ENCODE measurements around the gene STYX.
"Not testable (repeated sequence)": the region's sequence is repeated elsewhere in the genome, so short reads cannot be mapped to it uniquely, and the experiment has no call there.

Gene STYX

DNA sequence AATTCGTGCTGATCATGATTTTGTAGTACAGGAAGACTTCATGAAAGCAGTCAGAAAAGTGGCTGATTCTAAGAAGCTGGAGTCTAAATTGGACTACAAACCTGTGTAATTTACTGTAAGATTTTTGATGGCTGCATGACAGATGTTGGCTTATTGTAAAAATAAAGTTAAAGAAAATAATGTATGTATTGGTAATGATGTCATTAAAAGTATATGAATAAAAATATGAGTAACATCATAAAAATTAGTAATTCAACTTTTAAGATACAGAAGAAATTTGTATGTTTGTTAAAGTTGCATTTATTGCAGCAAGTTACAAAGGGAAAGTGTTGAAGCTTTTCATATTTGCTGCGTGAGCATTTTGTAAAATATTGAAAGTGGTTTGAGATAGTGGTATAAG, 2.5 kb upstream of the STYX start:
- DNase-seq = not testable (repeated sequence)

DNA sequence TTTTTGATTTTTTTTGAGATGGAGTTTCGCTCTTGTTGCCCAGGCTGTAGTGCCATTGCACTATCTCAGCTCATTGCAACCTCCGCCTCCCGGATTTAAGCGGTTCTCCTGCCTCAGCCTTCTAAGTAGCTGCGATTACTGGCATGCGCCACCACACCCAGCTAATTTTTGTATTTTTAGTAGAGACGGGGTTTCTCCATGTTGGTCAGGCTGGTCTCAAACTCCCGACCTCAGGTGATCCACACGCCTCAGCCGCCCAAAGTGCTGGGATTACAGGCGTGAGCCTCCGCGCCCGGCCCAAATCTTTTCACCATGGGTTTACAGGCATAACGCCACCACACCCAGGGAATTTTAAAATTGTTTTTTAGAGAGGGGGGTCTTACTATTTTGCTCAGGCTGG, 931 bp upstream of the STYX start:
- DNase-seq = not testable (repeated sequence)

DNA sequence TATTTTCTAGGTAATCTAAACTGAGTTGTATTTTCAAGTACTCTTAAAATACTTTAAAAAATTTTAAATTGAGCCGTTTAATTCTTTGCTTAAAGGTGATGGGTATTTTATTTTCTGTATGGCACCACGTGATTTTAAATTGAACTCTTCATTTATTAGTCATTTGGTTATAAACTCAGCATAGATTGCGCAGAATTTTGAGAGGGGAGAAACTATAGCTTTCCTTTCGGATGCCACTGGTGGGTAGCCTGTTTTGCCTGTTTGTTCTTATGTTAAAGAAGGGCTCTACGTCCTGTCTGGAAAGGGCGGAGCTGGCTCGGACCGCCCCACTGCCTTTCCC, 411 bp upstream of the STYX start:
- DNase-seq = no peak

DNA sequence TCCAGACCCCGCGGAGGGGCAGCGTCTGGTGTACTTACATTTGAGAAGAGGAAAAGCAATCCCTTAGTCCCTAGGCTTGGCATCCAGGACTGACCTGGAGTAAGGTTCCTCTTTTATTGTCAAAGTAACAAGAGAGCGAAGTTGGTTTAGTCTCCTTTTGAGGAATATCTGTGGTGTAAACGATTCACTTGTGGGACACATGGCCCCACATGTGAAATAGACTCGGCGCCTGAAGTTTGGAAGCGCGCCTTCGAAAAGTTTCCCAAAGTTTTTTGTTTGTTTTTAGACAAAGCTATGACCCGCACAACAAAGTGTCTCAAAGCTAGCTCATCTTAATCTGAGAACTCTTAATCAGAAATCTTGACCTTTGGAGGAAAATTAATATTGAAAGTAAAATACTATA, 744 bp downstream of the STYX start:
- DNase-seq = no peak

DNA sequence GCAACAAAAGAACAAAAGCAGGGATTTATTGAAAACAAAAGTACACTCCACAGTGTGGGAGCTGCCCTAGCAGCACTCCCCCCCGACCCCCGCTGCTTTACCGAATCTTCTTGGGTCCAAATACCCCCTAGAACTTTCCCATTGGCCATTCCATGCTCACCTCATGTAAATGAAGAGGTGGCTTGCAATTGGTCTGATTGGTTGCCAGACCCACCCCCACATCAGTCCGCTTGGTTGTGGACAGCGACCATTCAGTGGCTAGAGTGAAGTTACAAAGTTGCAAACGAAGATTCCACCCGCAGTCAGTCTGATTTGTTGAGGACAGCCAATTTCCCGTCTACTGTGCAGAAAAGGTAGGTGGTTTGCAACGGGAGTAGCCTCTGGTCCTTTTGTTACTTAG, 3.9 kb downstream of the STYX start:
- DNase-seq = no peak

DNA sequence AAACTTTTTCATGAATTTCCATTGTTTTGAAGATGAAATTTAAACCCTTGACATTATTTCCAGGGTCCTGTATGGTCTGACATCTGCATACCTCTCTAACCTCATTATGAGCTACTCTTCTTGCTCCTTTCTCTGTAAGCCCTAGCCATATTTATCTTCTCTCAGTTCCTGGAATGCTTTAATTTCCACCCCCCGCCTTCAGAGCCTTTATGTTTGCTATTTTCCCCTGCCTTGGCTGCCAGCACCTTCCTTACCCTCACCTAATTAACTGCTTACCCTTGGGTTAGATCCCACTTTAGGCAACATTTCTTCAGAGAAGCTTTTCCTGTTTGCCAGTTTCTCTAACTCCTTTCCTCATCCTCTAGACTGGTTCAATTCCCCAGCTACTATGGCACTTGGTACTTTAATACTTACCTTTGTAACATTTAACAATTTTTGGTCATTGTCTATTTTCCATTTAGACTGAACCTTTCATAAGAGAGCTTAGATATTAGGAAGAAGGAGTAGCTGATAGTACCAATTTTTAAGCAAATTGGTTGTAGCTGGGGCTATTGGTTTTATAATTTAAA, 6.0 kb downstream of the STYX start:
- DNase-seq = no peak

DNA sequence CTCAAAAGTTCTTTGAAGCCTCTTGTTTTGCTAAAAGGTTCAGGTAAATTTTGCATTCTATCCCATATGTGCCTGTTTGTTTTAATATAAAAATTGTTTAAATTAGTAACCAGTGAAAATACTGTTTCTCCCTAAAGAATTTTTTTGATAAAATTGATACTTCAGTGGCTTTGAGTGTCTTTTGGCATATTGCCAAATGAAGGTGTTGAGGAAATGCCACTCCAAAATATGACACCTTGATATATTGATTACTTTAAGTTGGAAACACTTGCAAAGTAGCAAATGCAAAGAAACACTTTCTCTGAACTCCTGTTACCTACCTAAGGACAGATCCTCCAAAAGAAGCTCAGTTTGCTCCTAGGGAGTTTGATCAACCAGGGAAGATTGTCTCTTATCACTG, 8.4 kb downstream of the STYX start:
- no peak for DNase-seq

DNA sequence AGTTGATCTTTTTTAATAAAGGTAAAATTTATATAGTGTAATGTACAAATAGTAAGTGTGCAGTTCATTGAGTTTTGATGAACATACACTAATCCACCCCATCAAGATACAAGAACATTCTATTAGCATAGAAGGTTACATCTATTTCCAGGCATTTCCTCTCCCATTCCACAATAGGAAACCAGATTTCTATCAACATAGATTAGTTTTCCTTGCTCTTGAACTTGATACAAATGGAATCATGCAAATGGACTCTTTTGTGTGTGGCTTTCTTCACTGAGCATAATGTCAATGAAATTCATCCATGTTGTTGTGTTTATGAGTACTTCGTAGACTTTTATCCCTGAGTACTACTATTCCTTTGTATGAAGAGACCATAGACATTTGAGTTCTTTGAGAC, 10.8 kb downstream of the STYX start:
- no peak for DNase-seq

DNA sequence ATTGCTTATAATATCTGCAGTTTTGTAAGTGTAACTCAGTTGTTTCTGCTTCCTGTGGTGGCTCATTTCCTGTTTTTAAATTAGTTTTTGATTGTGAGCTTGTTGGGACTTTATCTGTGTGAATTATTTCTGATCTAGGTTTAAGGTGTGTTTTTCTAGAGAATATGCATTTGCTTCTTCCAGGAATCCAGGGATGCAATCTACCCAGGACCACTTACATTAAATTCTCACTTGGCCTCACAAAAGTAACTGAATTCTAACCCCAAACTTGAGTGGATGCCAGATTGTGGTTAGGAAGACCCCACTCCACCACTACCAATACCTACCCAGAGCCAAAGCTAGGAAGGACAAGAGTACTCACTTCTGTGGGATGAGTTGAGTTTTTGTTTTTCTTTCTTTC, 11.9 kb downstream of the STYX start:
- no peak for DNase-seq

DNA sequence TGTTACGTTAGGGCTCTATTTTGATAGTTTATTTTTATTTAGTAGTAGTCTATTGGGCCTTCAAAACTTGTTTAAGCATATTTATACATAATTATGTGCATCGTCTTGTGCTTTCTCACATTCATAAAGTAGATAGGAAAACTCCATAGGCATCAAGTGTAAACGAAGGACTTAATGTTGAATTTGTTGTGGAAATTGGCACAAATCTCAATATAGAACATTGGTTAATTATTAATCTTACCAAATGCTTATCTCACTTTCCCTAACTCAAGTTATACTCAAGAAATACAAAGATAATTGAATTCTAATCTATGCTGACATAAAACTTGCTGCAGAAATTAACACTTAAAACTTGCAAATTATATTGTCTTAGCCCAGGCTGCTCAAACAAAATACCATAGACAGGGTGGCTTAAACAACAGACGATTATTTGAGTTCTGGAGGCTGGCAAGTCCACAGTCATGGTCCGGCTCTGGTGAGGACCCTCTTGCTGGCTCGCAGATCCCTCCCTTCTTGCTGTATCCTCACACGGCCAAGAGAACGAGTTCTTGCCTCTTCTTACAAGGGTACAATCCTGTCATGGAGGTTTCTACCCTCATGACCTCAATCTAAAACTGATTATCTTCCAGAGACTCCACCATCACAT, 18.8 kb downstream of the STYX start:
- DNase-seq = no peak

DNA sequence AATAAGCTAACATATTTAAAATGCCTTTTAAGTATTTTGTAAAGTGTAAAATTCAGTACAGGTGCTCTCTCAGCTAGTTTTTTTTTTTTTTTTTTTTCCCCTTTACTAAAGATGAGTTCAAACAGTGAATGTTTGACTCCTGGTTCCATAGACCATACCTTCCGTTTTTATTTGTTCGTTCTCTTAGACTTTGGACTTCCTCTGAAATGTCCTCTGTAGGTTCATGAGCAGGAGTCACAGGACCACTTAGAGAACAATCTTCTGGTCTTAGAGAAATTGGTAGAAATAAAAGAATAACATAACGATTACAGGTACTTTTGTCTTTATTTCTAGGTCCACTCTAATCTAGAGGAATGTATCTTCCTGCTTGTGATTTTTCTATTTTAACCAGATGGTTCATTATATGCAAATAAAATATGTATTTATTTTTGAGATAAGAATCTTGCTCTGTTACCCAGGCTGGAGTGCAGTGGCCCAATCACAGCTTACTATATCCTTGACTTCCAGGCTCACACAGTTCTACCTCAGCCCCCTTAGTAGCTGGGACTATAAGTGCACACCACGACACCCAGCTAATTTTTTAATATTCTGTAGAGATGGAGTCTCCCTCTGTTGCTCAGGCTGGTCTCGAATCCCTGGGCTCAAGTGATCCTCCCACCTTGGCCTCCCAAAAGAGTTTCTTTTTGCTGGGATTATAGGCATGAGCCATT, 25.8 kb downstream of the STYX start:
- no peak for DNase-seq

DNA sequence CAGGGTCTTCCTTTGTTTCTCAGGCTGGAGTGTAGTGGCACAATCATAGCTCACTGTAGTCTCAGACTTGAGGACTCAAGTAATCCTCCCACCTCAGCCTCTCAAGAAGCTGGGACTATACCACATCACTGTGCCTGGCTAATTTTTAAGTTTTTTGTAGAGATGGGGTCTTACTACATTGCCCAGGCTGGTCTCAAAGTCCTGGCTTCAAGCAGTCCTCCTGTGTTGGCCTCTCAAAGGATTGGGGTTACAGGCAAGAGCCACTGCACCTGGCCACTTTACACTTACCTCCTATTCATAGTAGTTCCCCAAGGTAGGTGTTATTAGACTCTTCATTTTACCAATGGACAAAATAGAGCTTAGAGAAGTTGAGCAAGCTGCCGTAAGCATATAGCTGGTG, 29.2 kb downstream of the STYX start:
- DNase-seq = no peak

DNA sequence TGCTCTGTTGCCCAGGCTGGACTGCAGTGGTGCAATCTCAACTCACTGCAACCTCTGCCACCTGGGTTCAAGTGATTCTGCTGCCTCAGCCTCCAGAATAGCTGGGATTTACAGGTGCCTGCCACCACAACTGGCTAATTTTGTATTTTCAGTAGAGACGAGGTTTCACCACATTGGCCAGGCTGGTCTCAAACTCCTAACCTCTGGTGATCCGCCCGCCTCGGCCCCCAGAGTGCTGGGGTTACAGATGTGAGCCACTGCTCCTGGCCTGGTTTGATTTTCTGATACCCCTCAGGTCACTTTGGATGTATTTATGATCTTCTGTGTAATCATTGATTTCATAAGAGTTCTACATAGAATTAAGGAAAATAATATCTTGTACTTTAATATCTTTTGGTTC, 33.0 kb downstream of the STYX start:
- not testable (repeated sequence) for DNase-seq

DNA sequence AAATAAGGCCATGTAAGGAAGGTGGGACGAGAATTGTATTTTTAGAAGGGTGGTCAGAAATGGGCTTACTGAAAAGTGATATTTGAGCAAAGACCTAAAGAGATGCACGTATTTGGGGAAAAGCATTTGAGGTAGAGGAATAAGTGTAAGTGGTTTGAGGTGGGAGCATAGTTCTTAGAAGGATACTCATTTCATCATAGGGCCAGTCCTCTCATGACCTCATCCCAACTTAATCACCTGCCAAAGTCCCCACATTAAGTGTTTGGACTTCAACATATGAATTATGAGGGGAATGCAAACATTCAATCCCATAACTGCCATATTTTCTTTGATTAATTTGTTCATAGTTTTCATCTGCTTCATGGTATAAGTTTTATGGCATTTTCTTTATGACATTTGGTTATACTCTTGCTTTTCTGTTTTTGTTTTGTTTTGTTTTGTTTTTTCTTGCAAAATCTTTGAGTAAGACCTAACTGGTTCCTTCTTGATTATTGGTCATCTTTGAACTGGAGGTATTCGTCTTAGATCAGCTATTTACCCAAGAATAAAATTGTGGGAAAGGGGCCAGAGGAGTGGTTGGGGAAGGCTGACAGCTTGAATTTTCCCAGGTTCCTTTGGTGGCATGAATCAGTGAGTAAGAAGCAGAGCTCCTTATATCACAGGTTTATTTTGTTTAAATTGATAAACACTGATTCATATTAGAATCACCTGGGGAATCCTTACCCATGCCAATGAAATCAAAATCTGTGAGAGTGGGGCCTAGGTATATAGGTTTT, 37.3 kb downstream of the STYX start:
- no peak for DNase-seq

DNA sequence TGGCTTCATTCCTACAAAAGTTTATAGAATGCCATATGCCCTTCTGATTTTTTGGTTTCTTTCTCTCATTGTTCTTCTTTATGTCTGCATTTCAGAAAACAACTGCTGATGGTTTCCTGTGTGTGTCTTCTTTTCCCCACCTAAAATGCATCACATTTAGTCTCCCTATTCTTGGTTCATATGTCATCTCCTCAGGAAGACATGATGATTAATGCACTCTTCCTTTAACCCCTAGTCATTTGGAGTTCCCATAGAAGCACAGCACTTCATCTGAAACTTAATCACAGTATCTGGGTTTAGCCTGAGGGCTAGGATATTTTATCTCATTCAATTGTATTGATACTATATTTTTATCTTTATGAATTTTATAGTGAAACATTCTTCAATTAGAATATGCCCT, 39.9 kb downstream of the STYX start:
- DNase-seq = no peak

DNA sequence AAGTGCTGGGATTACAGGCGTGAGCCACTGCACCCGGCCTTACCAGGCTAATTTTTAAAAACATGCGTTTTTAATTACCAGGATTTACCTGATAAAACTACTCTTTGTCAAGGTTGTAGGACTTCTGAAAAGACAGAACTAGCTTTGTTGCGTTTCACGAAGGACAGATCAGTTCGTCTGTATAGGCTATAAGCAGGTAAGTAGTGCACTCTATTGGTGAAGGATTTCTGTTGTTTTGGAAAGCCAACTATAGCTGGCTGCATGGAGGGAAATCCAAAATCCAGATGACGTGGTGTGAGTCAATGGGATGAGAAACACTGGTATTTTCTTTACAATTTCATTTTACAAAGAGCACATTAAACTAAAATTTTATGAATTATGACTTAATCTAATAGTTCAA, 46.9 kb downstream of the STYX start:
- DNase-seq = no peak

DNA sequence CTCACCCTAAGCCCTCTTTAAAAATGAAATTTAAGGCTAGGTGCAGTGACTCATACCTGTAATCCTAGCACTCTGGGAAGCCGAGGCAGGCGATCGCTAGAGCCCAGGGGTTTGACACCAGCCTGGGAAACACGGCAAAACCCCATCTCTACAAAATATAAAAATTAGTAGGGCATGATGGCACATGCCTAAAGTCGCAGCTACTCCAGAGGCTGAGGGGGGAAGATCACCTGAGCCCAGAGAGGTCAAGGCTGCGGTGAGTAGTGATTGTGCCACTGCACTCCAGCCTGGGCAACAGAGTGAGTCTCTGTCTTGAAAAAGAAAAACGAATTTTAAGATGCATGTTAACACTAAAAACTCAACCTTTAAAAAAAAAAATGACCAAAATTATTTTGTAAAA, 48.7 kb downstream of the STYX start:
- DNase-seq = no peak

DNA sequence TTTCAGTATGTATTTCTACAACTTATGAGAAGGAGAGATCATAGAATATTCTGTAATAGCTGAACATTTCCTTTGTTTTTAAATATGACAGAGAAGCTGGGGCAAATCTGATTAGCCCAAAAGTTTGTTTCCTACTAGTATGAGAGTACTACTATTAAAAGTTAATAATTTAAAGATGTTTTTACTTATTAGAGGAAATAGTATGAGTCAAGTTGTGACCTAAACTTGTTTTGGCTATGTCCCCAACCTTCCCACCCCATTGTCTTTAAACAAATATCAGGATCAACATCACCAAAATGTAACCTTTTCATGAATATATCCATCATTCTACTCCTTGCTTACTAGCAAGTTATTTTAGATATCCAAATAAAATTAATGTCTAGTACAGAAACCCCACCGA, 50.9 kb downstream of the STYX start:
- no peak for DNase-seq

DNA sequence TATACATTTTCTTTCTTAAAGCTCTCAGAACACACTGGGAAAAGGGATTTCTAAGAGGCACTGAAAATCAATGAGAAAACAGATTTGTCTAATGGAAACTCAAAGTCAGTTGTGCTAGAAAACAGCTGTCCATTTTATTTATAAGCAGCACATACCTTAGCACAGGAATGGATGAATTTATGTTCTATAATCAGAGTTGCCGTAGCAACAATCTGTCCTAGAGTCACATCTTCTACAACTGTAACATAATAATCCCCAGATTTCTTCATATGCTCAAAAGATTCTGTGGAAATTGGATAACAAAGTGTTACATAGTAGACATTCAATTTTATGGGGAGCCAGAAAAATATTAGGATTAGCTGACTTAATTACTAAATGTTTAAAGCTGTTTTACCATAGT, 51.7 kb downstream of the STYX start:
- no peak for DNase-seq

DNA sequence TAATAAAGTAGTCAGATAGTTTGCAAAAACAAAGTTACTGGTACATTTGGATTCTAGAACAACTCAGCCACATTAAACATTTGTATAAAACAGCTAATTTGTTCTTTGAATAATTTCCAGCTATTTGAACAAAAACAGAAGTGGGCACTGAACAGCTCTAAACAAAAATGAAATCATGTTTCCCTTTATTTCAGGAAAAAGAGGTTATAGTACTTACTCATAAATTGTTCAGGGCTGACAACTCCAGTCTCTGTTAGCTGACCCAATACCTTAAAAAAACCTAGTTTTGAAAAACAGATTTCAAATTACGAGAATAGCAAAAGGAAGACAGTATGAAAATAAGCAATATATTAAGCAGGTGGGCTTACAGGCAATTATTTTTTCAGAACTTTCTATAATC, 53.2 kb downstream of the STYX start:
- DNase-seq = no peak

DNA sequence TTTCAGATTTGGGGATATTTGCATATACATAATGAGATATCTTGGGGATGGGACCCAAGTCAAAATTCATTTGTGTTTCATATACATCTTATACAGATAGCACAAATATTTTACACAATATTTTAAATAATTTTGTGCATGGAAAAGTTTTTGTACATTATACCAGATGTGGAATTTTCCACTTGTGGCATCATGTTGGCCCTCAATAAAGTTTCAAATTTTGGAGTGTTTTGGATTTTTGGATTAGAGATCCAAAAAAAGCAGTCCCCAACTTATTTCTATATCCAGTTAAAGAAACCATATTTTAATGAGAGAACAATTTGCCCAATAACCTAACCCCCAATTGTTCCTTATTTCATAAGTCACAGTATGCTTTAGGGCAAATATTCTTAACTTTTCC, 56.9 kb downstream of the STYX start:
- DNase-seq = no peak

DNA sequence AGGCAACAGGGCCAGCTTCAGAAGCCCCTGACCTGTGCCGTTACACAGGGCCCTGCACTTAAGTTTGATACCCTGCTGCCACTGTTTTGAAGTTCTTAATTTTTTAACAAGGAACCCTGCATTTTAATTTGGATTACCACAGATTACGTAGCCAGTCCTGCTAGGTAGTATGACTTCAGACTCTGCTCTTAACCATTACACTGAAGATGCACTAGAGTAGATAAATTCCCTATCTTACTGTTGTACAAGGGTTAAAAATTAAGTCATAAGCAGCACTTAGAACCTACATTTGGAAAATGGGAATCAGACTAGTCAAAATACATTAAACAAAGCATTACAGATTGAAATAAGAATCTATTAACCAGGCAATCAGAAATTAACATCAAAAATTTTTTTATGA, 59.2 kb downstream of the STYX start:
- DNase-seq = no peak

DNA sequence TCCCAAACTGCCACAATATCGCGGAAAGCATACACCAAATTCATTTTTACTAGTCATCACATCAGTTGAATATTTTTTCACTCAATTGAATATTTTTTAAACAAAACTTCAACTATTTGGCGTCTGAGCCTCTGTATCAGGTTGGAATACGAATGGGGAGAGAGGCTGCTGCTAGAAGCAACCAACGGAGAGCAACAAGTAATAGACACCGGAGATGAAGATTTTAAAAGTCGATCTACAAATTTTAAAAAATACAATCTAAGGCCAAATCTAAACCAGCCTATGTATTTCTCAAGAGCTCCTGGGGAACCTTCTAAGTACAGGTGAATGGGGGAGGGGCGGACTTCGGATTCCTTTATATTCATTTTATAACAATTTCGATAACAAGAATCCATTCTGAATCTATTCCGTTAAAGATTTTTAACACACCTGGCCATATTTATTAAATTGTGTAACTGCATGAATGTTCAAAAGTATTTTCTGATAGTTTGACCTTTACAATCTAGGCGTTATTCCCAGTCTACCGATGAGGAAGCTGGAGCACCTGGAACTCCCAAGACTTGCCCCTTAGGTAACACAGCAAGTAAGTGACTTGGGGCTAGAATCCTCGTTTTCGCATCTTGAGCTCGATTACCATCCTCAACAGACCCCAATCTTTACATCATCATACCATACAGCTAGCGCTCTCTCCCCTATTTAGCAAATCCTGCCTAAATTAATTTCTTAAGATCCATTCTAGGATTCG, 60.2 kb downstream of the STYX start:
- no peak for DNase-seq

Measured in NCI-H2029 treated with DMSO at 0.1 percent for 48 hours (cell line).